ENCODE results near the gene DOCK9. TPM values are rescaled to one million over a fixed set of nuclear protein-coding genes. Genes with fewer than 3 reads are reported as not detected.
A peak's percentile ranks its signal among the peaks of the same experiment; 100 is the strongest.

Gene DOCK9
- total and polyA plus RNA-seq, 2 donors from 2014 or later = 14.0 to 125 TPM

DNA sequence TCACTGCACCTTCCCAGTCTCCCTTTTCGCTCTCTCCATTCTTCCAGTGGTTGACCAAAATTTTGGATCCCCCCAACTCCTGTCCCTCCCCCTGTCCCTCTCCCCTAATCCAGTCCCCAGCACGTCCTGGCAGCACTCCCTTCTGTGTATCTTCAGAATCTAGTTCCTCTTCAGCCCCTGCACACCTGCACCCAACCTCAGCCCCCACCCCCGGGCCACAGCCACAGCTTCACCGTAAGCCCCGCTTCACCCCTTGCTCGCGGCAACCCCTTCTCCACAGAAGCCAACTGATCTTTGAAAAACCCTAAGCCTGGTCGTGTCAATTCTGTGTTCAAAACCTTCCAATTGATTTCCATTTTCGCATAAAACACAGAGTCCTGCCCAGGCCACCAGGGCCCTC, 189.9 kb downstream of the DOCK9 start:
- no peak overlapping the region for H3K27ac ChIP-seq (ENCODE audit: low read depth in 2 of 2, low read length in 2 of 2)
- no peaks in the 10 kb centered on the region for H3K4me1 ChIP-seq (ENCODE audit: control insufficient read depth in 2 of 3, insufficient read depth in 2 of 3, low read depth in 1 of 3, low read length in 3 of 3)
- DNase-seq = no peak
- no peak for FAIRE-seq
- TF ChIP-seq, protein P1, sequence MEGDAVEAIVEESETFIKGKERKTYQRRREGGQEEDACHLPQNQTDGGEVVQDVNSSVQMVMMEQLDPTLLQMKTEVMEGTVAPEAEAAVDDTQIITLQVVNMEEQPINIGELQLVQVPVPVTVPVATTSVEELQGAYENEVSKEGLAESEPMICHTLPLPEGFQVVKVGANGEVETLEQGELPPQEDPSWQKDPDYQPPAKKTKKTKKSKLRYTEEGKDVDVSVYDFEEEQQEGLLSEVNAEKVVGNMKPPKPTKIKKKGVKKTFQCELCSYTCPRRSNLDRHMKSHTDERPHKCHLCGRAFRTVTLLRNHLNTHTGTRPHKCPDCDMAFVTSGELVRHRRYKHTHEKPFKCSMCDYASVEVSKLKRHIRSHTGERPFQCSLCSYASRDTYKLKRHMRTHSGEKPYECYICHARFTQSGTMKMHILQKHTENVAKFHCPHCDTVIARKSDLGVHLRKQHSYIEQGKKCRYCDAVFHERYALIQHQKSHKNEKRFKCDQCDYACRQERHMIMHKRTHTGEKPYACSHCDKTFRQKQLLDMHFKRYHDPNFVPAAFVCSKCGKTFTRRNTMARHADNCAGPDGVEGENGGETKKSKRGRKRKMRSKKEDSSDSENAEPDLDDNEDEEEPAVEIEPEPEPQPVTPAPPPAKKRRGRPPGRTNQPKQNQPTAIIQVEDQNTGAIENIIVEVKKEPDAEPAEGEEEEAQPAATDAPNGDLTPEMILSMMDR (IDR thresholded peaks at IDR 0.05; ENCODE audit: borderline replicate concordance, extremely low read depth, insufficient read depth) = no peak
- no peaks in the 10 kb centered on the region for H3K27me3 ChIP-seq (ENCODE audit: control insufficient read depth, insufficient read depth, low read length)
- H3K9me3 ChIP-seq (ENCODE audit: control insufficient read depth in 2 of 3, insufficient read depth in 1 of 3, low read length in 3 of 3) = no peaks in the 10 kb centered on the region
- no peak overlapping the region for H3K9ac ChIP-seq (ENCODE audit: low read length in 3 of 3)
- intact Hi-C loops (cut with DNase I) = no loop called here
- no peaks in the 10 kb centered on the region for H3K36me3 ChIP-seq (ENCODE audit: control insufficient read depth in 2 of 3, insufficient read depth in 3 of 3, low read length in 3 of 3)
- H3K4me3 ChIP-seq (ENCODE audit: low read length in 3 of 3) = no peak overlapping the region

- Histone ChIP-seq H3K4me3 (ENCODE audit: low read length in 3 of 3) (no peak overlapping the region), H3K27me3 (ENCODE audit: control insufficient read depth, insufficient read depth, low read length) (no peaks in the 10 kb centered on the region), H3K36me3 (ENCODE audit: control insufficient read depth in 2 of 3, insufficient read depth in 3 of 3, low read length in 3 of 3) (no peaks in the 10 kb centered on the region), H3K9me3 (ENCODE audit: control insufficient read depth in 2 of 3, insufficient read depth in 1 of 3, low read length in 3 of 3) (no peaks in the 10 kb centered on the region), H3K27ac (ENCODE audit: low read depth in 2 of 2, low read length in 2 of 2) (no peak overlapping the region), H3K4me1 (ENCODE audit: control insufficient read depth in 2 of 3, insufficient read depth in 2 of 3, low read depth in 1 of 3, low read length in 3 of 3) (no peaks in the 10 kb centered on the region), H3K9ac (ENCODE audit: low read length in 3 of 3) (no peak overlapping the region)
- TF ChIP-seq, protein P1 (IDR thresholded peaks at IDR 0.05; ENCODE audit: borderline replicate concordance, extremely low read depth, insufficient read depth) = no peak
- DNase-seq (no peak), FAIRE-seq (no peak)
- intact Hi-C loops (cut with DNase I) = no loop called here
Observed at GRCh38 chr13:98787173-98787572, 190.7 kb downstream of the DOCK9 start.

- intact Hi-C loops (cut with DNase I) = no loop called here
- TF ChIP-seq, protein P1 (IDR thresholded peaks at IDR 0.05; ENCODE audit: borderline replicate concordance, extremely low read depth, insufficient read depth) = no peak
- FAIRE-seq (no peak), DNase-seq (peak in 3 of 5 donors; percentile 37 to 79 (median 72))
- Histone ChIP-seq H3K9me3 (ENCODE audit: control insufficient read depth in 2 of 3, insufficient read depth in 1 of 3, low read length in 3 of 3) (no peaks in the 10 kb centered on the region), H3K36me3 (ENCODE audit: control insufficient read depth in 2 of 3, insufficient read depth in 3 of 3, low read length in 3 of 3) (no peaks in the 10 kb centered on the region), H3K27me3 (ENCODE audit: control insufficient read depth, insufficient read depth, low read length) (no peaks in the 10 kb centered on the region), H3K4me3 (ENCODE audit: low read length in 3 of 3) (no peak overlapping the region), H3K9ac (ENCODE audit: low read length in 3 of 3) (no peak overlapping the region), H3K4me1 (ENCODE audit: control insufficient read depth in 2 of 3, insufficient read depth in 2 of 3, low read depth in 1 of 3, low read length in 3 of 3) (no peaks in the 10 kb centered on the region), H3K27ac (ENCODE audit: low read depth in 2 of 2, low read length in 2 of 2) (no peak overlapping the region)
Observed at GRCh38 chr13:98786023-98786422, 191.8 kb downstream of the DOCK9 start.

DNA sequence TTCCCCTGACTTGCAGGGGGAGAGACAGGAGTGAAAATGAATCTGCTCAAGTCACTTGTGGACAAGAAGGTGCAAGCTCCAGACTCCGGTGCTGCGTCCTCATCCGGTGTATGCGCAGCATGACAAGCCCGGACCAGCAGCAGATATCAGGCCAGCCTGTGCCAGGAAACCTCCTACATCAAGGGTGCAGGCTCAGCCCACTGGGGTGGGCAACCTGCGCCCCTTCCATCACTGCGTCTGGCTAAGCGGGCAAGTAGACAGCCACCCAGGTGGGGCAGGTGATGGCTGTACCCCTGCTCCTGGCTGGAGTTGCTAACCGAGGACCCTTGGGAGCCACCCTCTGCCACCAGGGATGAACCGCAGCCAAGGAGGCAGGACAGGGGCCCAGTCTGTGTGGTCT, 192.5 kb downstream of the DOCK9 start:
- no peaks in the 10 kb centered on the region for H3K4me1 ChIP-seq (ENCODE audit: control insufficient read depth in 2 of 3, insufficient read depth in 2 of 3, low read depth in 1 of 3, low read length in 3 of 3)
- no peaks in the 10 kb centered on the region for H3K9me3 ChIP-seq (ENCODE audit: control insufficient read depth in 2 of 3, insufficient read depth in 1 of 3, low read length in 3 of 3)
- H3K36me3 ChIP-seq (ENCODE audit: control insufficient read depth in 2 of 3, insufficient read depth in 3 of 3, low read length in 3 of 3) = no peaks in the 10 kb centered on the region
- no peak for DNase-seq
- H3K27ac ChIP-seq (ENCODE audit: low read depth in 2 of 2, low read length in 2 of 2) = no peak overlapping the region
- intact Hi-C loops (cut with DNase I) = no loop called here
- FAIRE-seq = no peak
- H3K27me3 ChIP-seq (ENCODE audit: control insufficient read depth, insufficient read depth, low read length) = no peaks in the 10 kb centered on the region
- H3K9ac ChIP-seq (ENCODE audit: low read length in 3 of 3) = no peak overlapping the region
- TF ChIP-seq, protein P1 (IDR thresholded peaks at IDR 0.05; ENCODE audit: borderline replicate concordance, extremely low read depth, insufficient read depth) = no peak
- H3K4me3 ChIP-seq (ENCODE audit: low read length in 3 of 3) = no peak overlapping the region

Data from kidney (tissue), 14 donors.